ENCODE results near the gene SARNP. TPM values are rescaled to one million over a fixed set of nuclear protein-coding genes. Genes with fewer than 3 reads are reported as not detected.

The SARNP gene
- total and polyA plus RNA-seq, 9 of the 15 experiments (the other 6 are each of a cell fraction or from before 2014, with no cell fraction given), result 70.1 to 400 (median 198) TPM

DNA sequence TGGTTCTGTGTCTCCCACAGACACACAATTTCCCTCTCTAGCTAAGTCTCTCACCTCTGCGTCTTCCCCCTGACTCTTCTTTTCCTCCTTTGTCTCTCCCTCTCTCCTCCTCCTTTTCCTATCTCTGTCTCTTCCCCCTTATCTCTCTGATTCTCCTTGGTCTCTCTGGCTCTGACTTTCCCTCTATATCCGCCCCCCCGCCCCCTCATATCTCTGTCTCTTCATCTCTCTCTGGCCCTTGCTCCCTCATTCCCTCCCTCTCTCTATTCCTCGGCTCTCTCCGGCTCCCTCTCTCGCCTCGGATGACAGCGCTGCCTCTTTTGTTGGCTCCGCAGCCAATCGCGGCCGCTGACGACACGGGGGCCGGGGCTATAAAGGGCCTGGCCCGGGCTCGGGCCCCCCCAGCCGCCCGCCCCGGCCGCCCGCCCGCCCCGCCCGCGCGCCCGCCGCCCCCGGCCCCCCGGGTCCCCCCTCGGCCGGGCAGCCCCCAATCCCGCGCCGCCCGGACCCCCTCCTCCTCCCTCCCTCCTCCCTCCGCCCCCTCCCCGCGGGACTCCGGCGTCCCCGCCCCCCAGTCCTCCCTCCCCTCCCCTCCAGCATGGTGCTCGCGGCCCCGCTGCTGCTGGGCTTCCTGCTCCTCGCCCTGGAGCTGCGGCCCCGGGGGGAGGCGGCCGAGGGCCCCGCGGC, 74.7 kb downstream of the SARNP start, which contains the start of gene GDF11 (continued):
- TF ChIP-seq DMBX1 (CRISPR knock-in tag; IDR thresholded peaks at IDR 0.05; ENCODE audit: borderline replicate concordance) (no peak), ZNF76 (CRISPR knock-in tag; IDR thresholded peaks at IDR 0.05; ENCODE audit: borderline replicate concordance) (no peak), ZEB2 (IDR thresholded peaks at IDR 0.05) (peak; percentile 76), ZNF239 (CRISPR knock-in tag; IDR thresholded peaks at IDR 0.05) (no peak), TSC22D4 (tag; IDR thresholded peaks at IDR 0.05) (no peak), CBFA2T3 (IDR thresholded peaks at IDR 0.05) (peak; percentile 61; the same call in 1 of the 2 replicates), NR2F6 (CRISPR knock-in tag; IDR thresholded peaks at IDR 0.05) (no peak), PHTF2 (CRISPR knock-in tag; IDR thresholded peaks at IDR 0.05) (no peak), MCM3 (IDR thresholded peaks at IDR 0.05) (no peak), ZNF445 (CRISPR knock-in tag; IDR thresholded peaks at IDR 0.05; ENCODE audit: low read depth) (no peak), NCOA4 (IDR thresholded peaks at IDR 0.05; ENCODE audit: partially characterized antibody) (peak; percentile 91), CBX1 (IDR thresholded peaks at IDR 0.05; ENCODE audit: low read depth) (no peak; the same call in 1 of the 2 replicates), TAF7 (tag; IDR thresholded peaks at IDR 0.05) (0 out of 2 replicates have a peak, but pooled peaks have one; percentile 16), HNRNPL (IDR thresholded peaks at IDR 0.05; ENCODE audit: low read depth, low read length) (no peak), PHF21A (IDR thresholded peaks at IDR 0.05; ENCODE audit: borderline replicate concordance, low read depth) (peak; percentile 66; the same call in 1 of the 2 replicates), ZC3H8 (IDR thresholded peaks at IDR 0.05) (peak; percentile 88), GATAD2B (IDR thresholded peaks at IDR 0.05; ENCODE audit: borderline replicate concordance) (no peak), SMARCC2 (IDR thresholded peaks at IDR 0.05; ENCODE audit: low read depth) (peak; percentile 62; the same call in 1 of the 2 replicates), HSF4 (CRISPR knock-in tag; IDR thresholded peaks at IDR 0.05; ENCODE audit: borderline replicate concordance) (no peak)
- TF ChIP-seq, protein P1, sequence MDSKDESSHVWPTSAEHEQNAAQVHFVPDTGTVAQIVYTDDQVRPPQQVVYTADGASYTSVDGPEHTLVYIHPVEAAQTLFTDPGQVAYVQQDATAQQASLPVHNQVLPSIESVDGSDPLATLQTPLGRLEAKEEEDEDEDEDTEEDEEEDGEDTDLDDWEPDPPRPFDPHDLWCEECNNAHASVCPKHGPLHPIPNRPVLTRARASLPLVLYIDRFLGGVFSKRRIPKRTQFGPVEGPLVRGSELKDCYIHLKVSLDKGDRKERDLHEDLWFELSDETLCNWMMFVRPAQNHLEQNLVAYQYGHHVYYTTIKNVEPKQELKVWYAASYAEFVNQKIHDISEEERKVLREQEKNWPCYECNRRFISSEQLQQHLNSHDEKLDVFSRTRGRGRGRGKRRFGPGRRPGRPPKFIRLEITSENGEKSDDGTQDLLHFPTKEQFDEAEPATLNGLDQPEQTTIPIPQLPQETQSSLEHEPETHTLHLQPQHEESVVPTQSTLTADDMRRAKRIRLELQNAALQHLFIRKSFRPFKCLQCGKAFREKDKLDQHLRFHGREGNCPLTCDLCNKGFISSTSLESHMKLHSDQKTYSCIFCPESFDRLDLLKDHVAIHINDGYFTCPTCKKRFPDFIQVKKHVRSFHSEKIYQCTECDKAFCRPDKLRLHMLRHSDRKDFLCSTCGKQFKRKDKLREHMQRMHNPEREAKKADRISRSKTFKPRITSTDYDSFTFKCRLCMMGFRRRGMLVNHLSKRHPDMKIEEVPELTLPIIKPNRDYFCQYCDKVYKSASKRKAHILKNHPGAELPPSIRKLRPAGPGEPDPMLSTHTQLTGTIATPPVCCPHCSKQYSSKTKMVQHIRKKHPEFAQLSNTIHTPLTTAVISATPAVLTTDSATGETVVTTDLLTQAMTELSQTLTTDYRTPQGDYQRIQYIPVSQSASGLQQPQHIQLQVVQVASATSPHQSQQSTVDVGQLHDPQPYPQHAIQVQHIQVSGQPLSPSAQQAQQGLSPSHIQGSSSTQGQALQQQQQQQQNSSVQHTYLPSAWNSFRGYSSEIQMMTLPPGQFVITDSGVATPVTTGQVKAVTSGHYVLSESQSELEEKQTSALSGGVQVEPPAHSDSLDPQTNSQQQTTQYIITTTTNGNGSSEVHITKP (IDR thresholded peaks at IDR 0.05; ENCODE audit: partially characterized antibody), result no peak
- TF ChIP-seq, protein P2, sequence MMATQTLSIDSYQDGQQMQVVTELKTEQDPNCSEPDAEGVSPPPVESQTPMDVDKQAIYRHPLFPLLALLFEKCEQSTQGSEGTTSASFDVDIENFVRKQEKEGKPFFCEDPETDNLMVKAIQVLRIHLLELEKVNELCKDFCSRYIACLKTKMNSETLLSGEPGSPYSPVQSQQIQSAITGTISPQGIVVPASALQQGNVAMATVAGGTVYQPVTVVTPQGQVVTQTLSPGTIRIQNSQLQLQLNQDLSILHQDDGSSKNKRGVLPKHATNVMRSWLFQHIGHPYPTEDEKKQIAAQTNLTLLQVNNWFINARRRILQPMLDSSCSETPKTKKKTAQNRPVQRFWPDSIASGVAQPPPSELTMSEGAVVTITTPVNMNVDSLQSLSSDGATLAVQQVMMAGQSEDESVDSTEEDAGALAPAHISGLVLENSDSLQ (IDR thresholded peaks at IDR 0.05), result peak; percentile 61
- TF ChIP-seq, protein P3, sequence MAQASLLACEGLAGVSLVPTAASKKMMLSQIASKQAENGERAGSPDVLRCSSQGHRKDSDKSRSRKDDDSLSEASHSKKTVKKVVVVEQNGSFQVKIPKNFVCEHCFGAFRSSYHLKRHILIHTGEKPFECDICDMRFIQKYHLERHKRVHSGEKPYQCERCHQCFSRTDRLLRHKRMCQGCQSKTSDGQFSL (CRISPR knock-in tag; IDR thresholded peaks at IDR 0.05), result peak; percentile 47; the same call in 1 of the 2 replicates
- TF ChIP-seq, protein P3 (tag; IDR thresholded peaks at IDR 0.05), result no peak
- TF ChIP-seq, protein P4, sequence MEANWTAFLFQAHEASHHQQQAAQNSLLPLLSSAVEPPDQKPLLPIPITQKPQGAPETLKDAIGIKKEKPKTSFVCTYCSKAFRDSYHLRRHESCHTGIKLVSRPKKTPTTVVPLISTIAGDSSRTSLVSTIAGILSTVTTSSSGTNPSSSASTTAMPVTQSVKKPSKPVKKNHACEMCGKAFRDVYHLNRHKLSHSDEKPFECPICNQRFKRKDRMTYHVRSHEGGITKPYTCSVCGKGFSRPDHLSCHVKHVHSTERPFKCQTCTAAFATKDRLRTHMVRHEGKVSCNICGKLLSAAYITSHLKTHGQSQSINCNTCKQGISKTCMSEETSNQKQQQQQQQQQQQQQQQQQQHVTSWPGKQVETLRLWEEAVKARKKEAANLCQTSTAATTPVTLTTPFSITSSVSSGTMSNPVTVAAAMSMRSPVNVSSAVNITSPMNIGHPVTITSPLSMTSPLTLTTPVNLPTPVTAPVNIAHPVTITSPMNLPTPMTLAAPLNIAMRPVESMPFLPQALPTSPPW (CRISPR knock-in tag; IDR thresholded peaks at IDR 0.05), result peak; percentile 94

All from K562 (cell line).